ENCODE measurements around the gene MAP6. TPM values are rescaled to one million over a fixed set of nuclear protein-coding genes. Genes with fewer than 3 reads are reported as not detected.

The MAP6 gene
- 1.2 and 1.5 TPM in 2 replicates for total RNA-seq (ENCODE audit: low replicate concordance)

GRCh38 chr11:75668451-75669297, at the start of gene MAP6:
Gene MAP6, minus strand, starts transcription at chr11:75669038. Its CDS starts 669 bp downstream, at chr11:75668369.

GRCh38 chr11:75717608-75718418, 49.0 kb upstream of the MAP6 start, which contains the start of gene MOGAT2:
Gene MOGAT2, plus strand, starts transcription at chr11:75717838. Its CDS starts 51 bp downstream, at chr11:75717889.

DNA sequence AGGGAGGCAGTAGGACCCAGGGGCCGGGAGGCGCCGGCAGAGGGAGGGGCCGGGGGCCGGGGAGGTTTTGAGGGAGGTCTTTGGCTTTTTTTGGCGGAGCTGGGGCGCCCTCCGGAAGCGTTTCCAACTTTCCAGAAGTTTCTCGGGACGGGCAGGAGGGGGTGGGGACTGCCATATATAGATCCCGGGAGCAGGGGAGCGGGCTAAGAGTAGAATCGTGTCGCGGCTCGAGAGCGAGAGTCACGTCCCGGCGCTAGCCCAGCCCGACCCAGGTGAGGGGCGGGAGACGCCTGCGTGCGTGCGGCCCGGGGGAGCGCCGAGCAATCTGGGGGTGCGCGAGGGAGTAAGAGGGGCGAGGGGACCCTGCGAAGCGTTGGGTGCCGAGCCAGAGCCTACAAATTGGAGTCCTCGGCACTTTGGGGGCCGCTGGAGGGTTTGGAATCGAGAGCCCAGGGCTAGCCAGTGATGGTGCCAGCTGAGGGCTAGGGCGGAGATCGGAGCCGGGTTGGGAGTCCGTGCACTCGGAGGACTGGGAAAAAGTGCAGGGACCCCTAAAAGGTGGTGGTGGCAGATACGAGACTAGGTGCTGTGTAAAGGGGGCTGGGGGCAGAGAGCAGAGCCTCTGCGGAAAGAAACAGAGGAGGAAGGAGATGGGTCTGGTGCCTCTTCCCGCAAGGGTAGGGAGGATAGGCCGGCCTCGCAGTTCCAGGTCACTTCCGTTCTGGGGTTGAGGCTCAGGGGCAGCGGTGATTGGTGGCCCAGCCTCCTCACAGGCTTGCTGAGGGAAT, 106.6 kb downstream of the MAP6 start, which contains the start of gene SERPINH1:
Gene SERPINH1, plus strand, starts transcription at position 206 of the 788 bp plus-strand sequence. CDS start 4,097 bp downstream, outside the sequence.

Other genes starting within 250 kb of the MAP6 start
- 3.3 and 6.6 TPM in 2 replicates for gene KLHL35, start 235.8 kb downstream of the MAP6 start, total RNA-seq (ENCODE audit: low replicate concordance)
- gene GDPD5, start 143.1 kb downstream of the MAP6 start, total RNA-seq (ENCODE audit: low replicate concordance), result 5.5 and 7.3 TPM in 2 replicates
- 1,244 and 2,461 TPM in 2 replicates for gene SERPINH1, start 106.8 kb downstream of the MAP6 start, total RNA-seq (ENCODE audit: low replicate concordance)
- not detected in 2 replicates for gene MOGAT2, start 48.8 kb upstream of the MAP6 start, total RNA-seq (ENCODE audit: low replicate concordance)
- gene DGAT2, start 99.7 kb upstream of the MAP6 start, total RNA-seq (ENCODE audit: low replicate concordance), result 0.60 and 18.7 TPM in 2 replicates
- 12.4 and 19.8 TPM in 2 replicates for gene UVRAG, start 146.2 kb upstream of the MAP6 start, total RNA-seq (ENCODE audit: low replicate concordance)